NCI-H2107 (cell line): ENCODE results near the gene DTL.
A peak's percentile ranks its signal among the peaks of the same experiment; 100 is the strongest.

Experiments
- DNase-seq: peaks from one replicate; lab custom pipeline; 2025; lab: John Stamatoyannopoulos, UW

The DTL gene

GRCh38 chr1:212035835-212036605 is 472 bp downstream of the DTL start:
- DNase-seq: no peak

GRCh38 chr1:212037900-212038299 is 2.4 kb downstream of the DTL start:
- no peak for DNase-seq

GRCh38 chr1:212039622-212040021 is 4.1 kb downstream of the DTL start:
- DNase-seq: no peak

GRCh38 chr1:212040629-212041412 is 5.3 kb downstream of the DTL start:
- no peak for DNase-seq

- no peak for DNase-seq
Measured at GRCh38 chr1:212042436-212042835, 6.9 kb downstream of the DTL start.

GRCh38 chr1:212044851-212045250 is 9.3 kb downstream of the DTL start:
- no peak for DNase-seq

GRCh38 chr1:212045981-212046380 is 10.4 kb downstream of the DTL start:
- DNase-seq: no peak

- DNase-seq: no peak
Measured at GRCh38 chr1:212053993-212054392, 18.4 kb downstream of the DTL start.

GRCh38 chr1:212055333-212055732 is 19.8 kb downstream of the DTL start:
- no peak for DNase-seq

- no peak for DNase-seq
Measured at GRCh38 chr1:212060632-212061472, 25.3 kb downstream of the DTL start.

- DNase-seq: peak; percentile 28
Measured at GRCh38 chr1:212062832-212063438, 27.4 kb downstream of the DTL start.

- DNase-seq: no peak
Measured at GRCh38 chr1:212067787-212068186, 32.2 kb downstream of the DTL start.

- peak; percentile 25 for DNase-seq
Measured at GRCh38 chr1:212070720-212071302, 35.3 kb downstream of the DTL start.

GRCh38 chr1:212072047-212072446 is 36.5 kb downstream of the DTL start:
- DNase-seq: no peak

- no peak for DNase-seq
Measured at GRCh38 chr1:212073490-212073889, 37.9 kb downstream of the DTL start.

GRCh38 chr1:212074313-212074712 is 38.8 kb downstream of the DTL start:
- no peak for DNase-seq

GRCh38 chr1:212074856-212075255 is 39.3 kb downstream of the DTL start:
- DNase-seq: no peak

- no peak for DNase-seq
Measured at GRCh38 chr1:212077028-212077427, 41.5 kb downstream of the DTL start.

GRCh38 chr1:212078826-212079225 is 43.3 kb downstream of the DTL start:
- DNase-seq: no peak

GRCh38 chr1:212082765-212083406 is 47.3 kb downstream of the DTL start:
- no peak for DNase-seq

- DNase-seq: no peak
Measured at GRCh38 chr1:212089560-212090163, 54.1 kb downstream of the DTL start.
